Hepatocyte (in vitro differentiated cells): Measurements from ENCODE around the gene CFAP410. TPM values are rescaled to one million over a fixed set of nuclear protein-coding genes. Genes with fewer than 3 reads are reported as not detected.

Source experiments
- DNase-seq: peaks from one replicate; pipeline ENCODE4 v3.0.0-alpha.2; 2016; ENCODE audit warnings: low spot score
- H2AFZ ChIP-seq: fragments of 200-600 bp; sonication (generic); 2 replicates; pipeline ENCODE4 v1.6.0; 2016; ENCODE audit warnings: antibody characterized with exemption, mild to moderate bottlenecking
- H3K27ac ChIP-seq: fragments of 200-600 bp; sonication (generic); 2 replicates; pipeline ENCODE4 v1.5.1; 2016; ENCODE audit warnings: mild to moderate bottlenecking
- H3K27me3 ChIP-seq: fragments of 200-600 bp; sonication (generic); 2 replicates; pipeline ENCODE4 v1.6.1; 2016
- H3K36me3 ChIP-seq: fragments of 200-600 bp; sonication (generic); replicated peaks from 2 replicates; pipeline ENCODE4 v1.5.1; 2016; ENCODE audit warnings: low read depth; ENCODE audit not compliant: insufficient read depth
- H3K4me1 ChIP-seq: fragments of 200-600 bp; sonication (generic); 2 replicates; pipeline ENCODE4 v1.5.1; 2016; ENCODE audit warnings: mild to moderate bottlenecking, moderate library complexity; ENCODE audit not compliant: insufficient read depth
- H3K4me2 ChIP-seq: fragments of 200-600 bp; sonication (generic); 2 replicates; pipeline ENCODE4 v1.6.0; 2016
- H3K4me3 ChIP-seq: fragments of 200-600 bp; sonication (generic); 2 replicates; pipeline ENCODE4 v1.5.1; 2016; ENCODE audit warnings: mild to moderate bottlenecking
- H3K79me2 ChIP-seq: fragments of 200-600 bp; sonication (generic); 2 replicates; pipeline ENCODE4 v1.6.0; 2017; ENCODE audit warnings: mild to moderate bottlenecking
- H3K9me2 ChIP-seq: fragments of 200-600 bp; sonication (generic); replicated peaks from 2 replicates; pipeline ENCODE4 v1.6.0; 2017; ENCODE audit warnings: mild to moderate bottlenecking; ENCODE audit not compliant: insufficient read depth
- H3K9me3 ChIP-seq: fragments of 200-600 bp; sonication (generic); 2 replicates; pipeline ENCODE4 v1.5.1; 2016; ENCODE audit warnings: low read depth, mild to moderate bottlenecking
- H4K20me1 ChIP-seq: fragments of 200-600 bp; sonication (generic); 2 replicates; pipeline ENCODE4 v1.6.0; 2016; ENCODE audit warnings: mild to moderate bottlenecking; ENCODE audit not compliant: insufficient read depth, poor library complexity, severe bottlenecking
- CTCF ChIP-seq: fragments of 200-600 bp; sonication (generic); IDR thresholded peaks from 2 replicates; pipeline ENCODE4 v1.5.1; 2016; ENCODE audit warnings: antibody characterized with exemption, mild to moderate bottlenecking; ENCODE audit not compliant: poor library complexity
- EZH2 ChIP-seq: fragments of 200-600 bp; sonication (generic); IDR thresholded peaks from 2 replicates; pipeline ENCODE4 v1.6.1; 2016; ENCODE audit warnings: antibody characterized with exemption, mild to moderate bottlenecking, borderline replicate concordance
- EZH2phosphoT487 ChIP-seq: fragments of 200-600 bp; sonication (generic); IDR thresholded peaks from one replicate; pipeline ENCODE4 v1.6.1; 2018; ENCODE audit warnings: antibody characterized with exemption, mild to moderate bottlenecking, low read depth, moderate library complexity; ENCODE audit not compliant: unreplicated experiment, severe bottlenecking
- WGBS: methylation state at CpG from one replicate; pipeline ENCODE4 v1.1.6; 2016; ENCODE audit warnings: low lambda C conversion rate; ENCODE audit errors: missing lambda C conversion rate; 5-methylcytosine and 5-hydroxymethylcytosine counted together
- polyA plus RNA-seq: library from polyadenylated mRNA; unstranded; fragments of >200 nt; fragmentation: Nextera tagmentation; extraction: Ambion mirVana; gene quantifications from 2 replicates; pipeline ENCODE4 v1.2.1, GENCODE V29; 2016
- total RNA-seq: library from RNA; depleted of rRNA; stranded (reverse); fragments of >200 nt; gene quantifications from 2 replicates; pipeline ENCODE4 v1.2.3, GENCODE V29; 2014

The CFAP410 gene
- total and polyA plus RNA-seq, 2 experiments from 2014 or later: 17.1 to 33.6 TPM

GRCh38 chr21:44334329-44335030 is 4.7 kb downstream of the CFAP410 start:
- H4K20me1 ChIP-seq: no peaks in the 10 kb centered on the region
- H3K79me2 ChIP-seq: no peaks in the 10 kb centered on the region
- DNase-seq: no peak
- no peak overlapping the region for H3K4me3 ChIP-seq
- no peak for TF ChIP-seq EZH2phosphoT487
- TF ChIP-seq CTCF: no peak
- no peak for TF ChIP-seq EZH2
- no peaks in the 10 kb centered on the region for H3K27me3 ChIP-seq
- WGBS: 95% methylated on average over 11 of the region's 26 CpGs
- no peak overlapping the region for H2AFZ ChIP-seq
- H3K4me2 ChIP-seq: no peak overlapping the region
- H3K4me1 ChIP-seq: peaks cover 9% of the 10 kb centered on the region
- H3K9me2 ChIP-seq: no peaks in the 10 kb centered on the region
- H3K36me3 ChIP-seq: no peaks in the 10 kb centered on the region
- no peaks in the 10 kb centered on the region for H3K9me3 ChIP-seq
- no peak overlapping the region for H3K27ac ChIP-seq

DNA sequence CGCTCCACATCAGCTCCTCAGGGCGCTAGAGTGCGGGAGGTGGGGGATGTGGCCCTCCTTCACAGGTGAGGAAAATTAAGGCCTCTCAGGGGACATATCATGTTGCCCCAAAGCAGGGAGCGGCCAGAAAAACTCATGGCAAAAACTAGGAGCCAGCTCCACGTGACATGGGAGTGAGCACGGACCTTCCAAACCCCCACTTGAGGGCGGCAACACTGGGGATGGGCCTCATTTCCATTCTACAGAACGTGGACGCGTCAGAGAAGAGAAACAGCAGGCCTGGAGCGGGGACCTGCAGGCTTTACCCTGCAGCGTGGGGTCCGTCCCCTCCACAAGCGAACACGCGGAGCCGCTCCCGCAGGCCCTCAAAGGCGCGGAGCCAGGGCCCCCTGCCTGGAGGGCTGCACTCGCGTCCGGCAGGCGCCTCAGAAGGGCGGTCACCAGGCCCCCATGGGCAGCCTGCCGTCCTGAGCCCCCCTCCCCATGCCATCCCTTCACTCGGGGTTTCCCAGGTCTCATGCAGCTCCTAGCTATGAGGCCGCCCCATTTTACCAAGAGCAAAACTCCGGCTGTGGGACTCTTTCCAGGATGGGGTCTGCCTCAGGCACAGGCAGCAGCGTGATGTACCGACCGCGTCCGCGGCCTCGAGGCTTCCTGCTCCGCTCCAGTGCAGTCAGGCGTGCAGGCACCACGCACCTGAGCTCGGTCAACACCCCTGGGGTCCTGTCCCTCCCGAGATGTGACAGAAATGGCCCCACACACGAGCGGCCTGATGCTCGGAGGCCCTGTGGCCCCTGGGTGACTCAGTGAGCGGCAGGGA is 5.5 kb downstream of the CFAP410 start:
- no peaks in the 10 kb centered on the region for H3K36me3 ChIP-seq
- no peaks in the 10 kb centered on the region for H3K9me3 ChIP-seq
- no peak overlapping the region for H3K4me3 ChIP-seq
- no peak overlapping the region for H2AFZ ChIP-seq
- TF ChIP-seq CTCF (no peak), EZH2phosphoT487 (no peak), EZH2 (no peak)
- no peak overlapping the region for H3K4me2 ChIP-seq
- 91% methylated on average over 44 of the region's 45 CpGs for WGBS
- no peaks in the 10 kb centered on the region for H3K9me2 ChIP-seq
- H4K20me1 ChIP-seq: no peaks in the 10 kb centered on the region
- H3K27ac ChIP-seq: no peak overlapping the region
- H3K79me2 ChIP-seq: no peaks in the 10 kb centered on the region
- H3K27me3 ChIP-seq: no peaks in the 10 kb centered on the region
- DNase-seq: no peak
- H3K4me1 ChIP-seq: peaks cover 9% of the 10 kb centered on the region

GRCh38 chr21:44332965-44333364 is 6.2 kb downstream of the CFAP410 start:
- Histone ChIP-seq H3K4me3 (no peak overlapping the region), H3K4me2 (no peak overlapping the region), H3K79me2 (no peaks in the 10 kb centered on the region), H3K9me2 (no peaks in the 10 kb centered on the region), H4K20me1 (no peaks in the 10 kb centered on the region), H3K36me3 (no peaks in the 10 kb centered on the region), H3K27ac (no peak overlapping the region), H2AFZ (no peak overlapping the region), H3K27me3 (no peaks in the 10 kb centered on the region), H3K4me1 (peaks cover 7% of the 10 kb centered on the region), H3K9me3 (no peaks in the 10 kb centered on the region)
- DNase-seq: no peak
- 95% methylated on average over 22 of the region's 22 CpGs for WGBS
- no peak for TF ChIP-seq CTCF
- no peak for TF ChIP-seq EZH2
- no peak for TF ChIP-seq EZH2phosphoT487
